Loucy (cell line): ENCODE data around the gene FAM53B.

Source experiments
- H2AFZ ChIP-seq: fragments of 200-600 bp; sonication (generic); 2 replicates; pipeline ENCODE4 v1.6.0; 2016; ENCODE audit warnings: antibody characterized with exemption, mild to moderate bottlenecking, low read length, moderate library complexity
- H3F3A ChIP-seq: fragments of 200-600 bp; 2 replicates; pipeline ENCODE4 v1.6.0; 2016; ENCODE audit warnings: antibody characterized with exemption, low read depth, mild to moderate bottlenecking
- H3K27me3 ChIP-seq: fragments of 200-600 bp; sonication (generic); 2 replicates; pipeline ENCODE4 v1.6.1; 2014; ENCODE audit warnings: low read length, mild to moderate bottlenecking; ENCODE audit not compliant: insufficient read depth, poor library complexity, severe bottlenecking
- H3K36me3 ChIP-seq: fragments of 200-600 bp; sonication (generic); 2 replicates; pipeline ENCODE4 v1.6.1; 2016; ENCODE audit warnings: low read length; ENCODE audit not compliant: insufficient read depth
- H3K4me1 ChIP-seq: fragments of 200-600 bp; sonication (generic); 2 replicates; pipeline ENCODE4 v1.5.1; 2014; ENCODE audit warnings: low read length, mild to moderate bottlenecking; ENCODE audit not compliant: insufficient read depth, poor library complexity, severe bottlenecking
- H3K4me2 ChIP-seq: fragments of 200-600 bp; sonication (generic); 2 replicates; pipeline ENCODE4 v1.6.0; 2014; ENCODE audit warnings: antibody characterized with exemption, low read length, low read depth, mild to moderate bottlenecking; ENCODE audit not compliant: poor library complexity, severe bottlenecking
- H3K4me3 ChIP-seq: fragments of 200-600 bp; sonication (generic); 2 replicates; pipeline ENCODE4 v1.5.1; 2014; ENCODE audit warnings: low read length, mild to moderate bottlenecking, mixed read lengths; ENCODE audit not compliant: poor library complexity, severe bottlenecking
- H3K79me2 ChIP-seq: fragments of 200-600 bp; sonication (generic); 2 replicates; pipeline ENCODE4 v1.6.1; 2014; ENCODE audit warnings: low read length; ENCODE audit not compliant: insufficient read depth
- H3K9ac ChIP-seq: fragments of 200-600 bp; sonication (generic); 2 replicates; pipeline ENCODE4 v1.6.0; 2014; ENCODE audit warnings: mild to moderate bottlenecking, low read depth, low read length, moderate library complexity; ENCODE audit not compliant: poor library complexity, severe bottlenecking
- H3K9me2 ChIP-seq: fragments of 200-600 bp; sonication (generic); replicated peaks from 2 replicates; pipeline ENCODE4 v1.6.1; 2016; ENCODE audit warnings: low read depth, low read length, mixed read lengths
- H3K9me3 ChIP-seq: fragments of 200-600 bp; sonication (generic); 2 replicates; pipeline ENCODE4 v1.6.1; 2014; ENCODE audit warnings: mild to moderate bottlenecking, antibody characterized with exemption, low read length, low read depth; ENCODE audit not compliant: insufficient read depth
- H4K20me1 ChIP-seq: fragments of 200-600 bp; sonication (generic); 2 replicates; pipeline ENCODE4 v1.6.0; 2014; ENCODE audit warnings: antibody characterized with exemption, low read length, mild to moderate bottlenecking; ENCODE audit not compliant: insufficient read depth, poor library complexity, severe bottlenecking
- EZH2phosphoT487 ChIP-seq: fragments of 200-600 bp; IDR thresholded peaks from 2 replicates; pipeline ENCODE4 v1.6.1; 2018; ENCODE audit warnings: antibody characterized with exemption, mild to moderate bottlenecking, moderate library complexity, borderline replicate concordance
- TF ChIP-seq, protein P1 (sequence below): fragments of 200-600 bp; sonication (generic); conservative IDR thresholded peaks from 2 replicates; pipeline ENCODE4 v1.5.1; 2014; ENCODE audit warnings: mild to moderate bottlenecking, antibody characterized with exemption, low read length

The FAM53B gene

DNA sequence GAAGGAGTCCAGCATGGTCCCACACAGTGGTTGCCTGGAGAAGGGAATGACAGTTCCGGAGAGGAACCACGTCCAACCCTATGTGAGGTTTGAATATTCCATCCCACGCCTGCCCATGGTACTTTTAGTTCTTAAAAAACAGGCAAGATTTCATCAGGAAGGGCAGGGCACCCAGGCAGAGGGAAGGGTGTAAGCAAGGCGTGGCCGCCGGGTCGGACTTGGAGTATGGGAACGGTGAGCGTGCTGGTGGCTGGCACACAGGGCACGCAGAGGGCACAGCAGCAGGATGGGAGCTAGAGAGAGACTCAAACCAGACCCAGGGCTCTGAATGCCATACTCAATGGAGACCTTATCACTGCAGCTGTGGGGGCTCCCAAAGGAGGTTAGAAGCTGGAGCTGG lies 34.3 kb downstream of the FAM53B start:
- TF ChIP-seq EZH2phosphoT487: no peak
- Histone ChIP-seq H3F3A (no peaks in the 10 kb centered on the region), H3K27me3 (no peaks in the 10 kb centered on the region), H3K36me3 (peaks cover 17% of the 10 kb centered on the region; the same call in 1 of the 2 replicates), H2AFZ (no peak overlapping the region), H3K9me2 (no peaks in the 10 kb centered on the region), H3K4me3 (no peak overlapping the region), H3K79me2 (peaks cover 76% of the 10 kb centered on the region), H4K20me1 (peaks cover 39% of the 10 kb centered on the region), H3K9me3 (no peaks in the 10 kb centered on the region), H3K4me1 (peaks cover 6% of the 10 kb centered on the region), H3K9ac (no peak overlapping the region), H3K4me2 (no peak overlapping the region)

DNA sequence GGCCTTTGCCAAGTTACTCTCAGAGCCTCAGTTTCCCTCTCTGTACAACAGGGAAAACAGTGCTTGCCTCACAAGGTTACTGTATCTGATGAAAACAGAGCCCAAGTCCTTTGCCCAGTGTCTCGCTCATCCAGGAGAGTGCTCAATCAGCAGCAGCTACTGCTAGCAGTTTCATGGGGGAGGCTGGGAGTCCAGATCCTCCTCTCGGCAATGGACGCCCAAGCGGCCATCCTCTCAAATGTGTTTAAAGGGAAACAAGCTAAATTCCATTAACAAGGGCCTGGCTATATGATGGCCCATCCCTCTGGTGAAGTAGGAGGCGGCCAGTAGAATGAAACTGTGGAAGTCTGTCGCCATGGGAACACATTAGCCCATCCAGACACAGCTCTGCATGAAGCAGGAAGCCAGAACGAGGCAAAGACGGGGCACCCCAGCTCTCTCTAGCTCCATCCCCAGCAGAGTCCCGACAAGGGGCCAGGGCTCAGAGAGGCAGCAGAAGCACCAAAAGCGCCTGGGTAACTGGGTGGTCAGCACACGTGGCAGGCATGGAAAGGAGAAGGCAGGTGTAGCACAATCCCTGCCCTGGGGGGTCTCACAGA lies 35.2 kb downstream of the FAM53B start:
- H3K4me3 ChIP-seq: no peak overlapping the region

DNA sequence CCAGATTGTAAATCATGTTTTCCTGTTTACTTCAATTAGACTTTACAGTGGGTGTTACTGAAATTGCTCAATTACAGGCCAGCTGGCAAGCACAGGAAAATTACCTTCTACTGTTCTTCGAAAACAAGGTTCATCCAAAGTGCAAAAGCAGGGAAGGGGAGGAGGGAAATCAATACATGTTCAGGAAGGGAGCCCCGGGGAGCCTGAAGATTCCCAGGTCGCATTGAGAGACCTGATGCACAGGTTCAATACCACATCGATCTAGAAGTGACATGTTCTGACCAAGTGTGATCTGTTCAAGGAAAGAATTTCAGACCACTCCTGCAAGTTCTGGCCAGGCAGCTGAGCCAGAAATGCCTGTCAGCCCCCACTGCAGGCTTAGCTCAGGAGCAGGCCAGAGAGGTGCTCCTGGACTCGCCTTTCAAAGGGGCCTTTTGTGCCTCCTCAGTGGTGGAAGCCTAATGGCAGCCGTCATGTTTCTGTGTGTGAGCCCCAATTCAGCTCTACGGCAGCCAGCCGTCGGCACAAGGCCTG lies 35.9 kb downstream of the FAM53B start:
- no peak overlapping the region for H2AFZ ChIP-seq
- H3K4me3 ChIP-seq: no peak overlapping the region
- H3F3A ChIP-seq: no peaks in the 10 kb centered on the region
- H3K36me3 ChIP-seq: peaks cover 32% of the 10 kb centered on the region; the same call in 1 of the 2 replicates
- peaks cover 12% of the 10 kb centered on the region for H3K4me1 ChIP-seq
- H3K79me2 ChIP-seq: peaks cover 72% of the 10 kb centered on the region
- peaks cover 30% of the 10 kb centered on the region for H4K20me1 ChIP-seq
- TF ChIP-seq, protein P1, sequence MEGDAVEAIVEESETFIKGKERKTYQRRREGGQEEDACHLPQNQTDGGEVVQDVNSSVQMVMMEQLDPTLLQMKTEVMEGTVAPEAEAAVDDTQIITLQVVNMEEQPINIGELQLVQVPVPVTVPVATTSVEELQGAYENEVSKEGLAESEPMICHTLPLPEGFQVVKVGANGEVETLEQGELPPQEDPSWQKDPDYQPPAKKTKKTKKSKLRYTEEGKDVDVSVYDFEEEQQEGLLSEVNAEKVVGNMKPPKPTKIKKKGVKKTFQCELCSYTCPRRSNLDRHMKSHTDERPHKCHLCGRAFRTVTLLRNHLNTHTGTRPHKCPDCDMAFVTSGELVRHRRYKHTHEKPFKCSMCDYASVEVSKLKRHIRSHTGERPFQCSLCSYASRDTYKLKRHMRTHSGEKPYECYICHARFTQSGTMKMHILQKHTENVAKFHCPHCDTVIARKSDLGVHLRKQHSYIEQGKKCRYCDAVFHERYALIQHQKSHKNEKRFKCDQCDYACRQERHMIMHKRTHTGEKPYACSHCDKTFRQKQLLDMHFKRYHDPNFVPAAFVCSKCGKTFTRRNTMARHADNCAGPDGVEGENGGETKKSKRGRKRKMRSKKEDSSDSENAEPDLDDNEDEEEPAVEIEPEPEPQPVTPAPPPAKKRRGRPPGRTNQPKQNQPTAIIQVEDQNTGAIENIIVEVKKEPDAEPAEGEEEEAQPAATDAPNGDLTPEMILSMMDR: no peak
- no peaks in the 10 kb centered on the region for H3K9me3 ChIP-seq
- no peaks in the 10 kb centered on the region for H3K9me2 ChIP-seq
- no peaks in the 10 kb centered on the region for H3K27me3 ChIP-seq
- H3K4me2 ChIP-seq: no peak overlapping the region
- H3K9ac ChIP-seq: no peak overlapping the region

More for the DNA sequence above, 35.2 kb downstream of the FAM53B start:
- TF ChIP-seq EZH2phosphoT487: no peak
- TF ChIP-seq, protein P1: no peak
- peaks cover 68% of the 10 kb centered on the region for H3K79me2 ChIP-seq
- H3F3A ChIP-seq: no peaks in the 10 kb centered on the region
- H3K4me1 ChIP-seq: peaks cover 6% of the 10 kb centered on the region
- no peak overlapping the region for H2AFZ ChIP-seq
- no peak overlapping the region for H3K4me2 ChIP-seq
- no peak overlapping the region for H3K9ac ChIP-seq
- no peaks in the 10 kb centered on the region for H3K9me2 ChIP-seq
- H3K9me3 ChIP-seq: no peaks in the 10 kb centered on the region
- H3K36me3 ChIP-seq: peaks cover 25% of the 10 kb centered on the region; the same call in 1 of the 2 replicates
- H4K20me1 ChIP-seq: peaks cover 35% of the 10 kb centered on the region
- no peaks in the 10 kb centered on the region for H3K27me3 ChIP-seq

DNA sequence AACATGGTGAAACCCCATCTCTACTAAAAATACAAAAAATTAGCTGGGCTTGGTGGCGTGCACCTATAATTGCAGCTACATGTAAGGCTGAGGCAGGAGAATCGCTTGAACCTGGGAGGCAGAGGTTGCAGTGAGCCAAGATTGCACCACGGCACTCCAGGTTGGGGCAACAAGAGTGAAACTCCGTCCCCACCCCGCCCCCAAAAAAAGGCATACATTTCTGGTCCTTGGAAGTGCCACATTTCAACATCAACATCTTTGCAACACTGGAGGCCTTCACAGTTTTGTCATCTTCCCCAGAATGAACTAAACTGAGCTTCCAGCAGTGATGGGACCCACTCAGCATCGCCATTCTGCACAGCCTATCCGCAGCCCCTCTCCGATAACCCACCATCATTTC lies 36.6 kb downstream of the FAM53B start:
- H2AFZ ChIP-seq: no peak overlapping the region
- no peak for TF ChIP-seq EZH2phosphoT487
- TF ChIP-seq, protein P1: no peak
- H3K27me3 ChIP-seq: no peaks in the 10 kb centered on the region
- H3F3A ChIP-seq: no peaks in the 10 kb centered on the region
- H3K4me2 ChIP-seq: no peak overlapping the region
- no peaks in the 10 kb centered on the region for H3K9me3 ChIP-seq
- no peak overlapping the region for H3K4me3 ChIP-seq
- H3K36me3 ChIP-seq: peaks cover 33% of the 10 kb centered on the region; the same call in 1 of the 2 replicates
- H3K79me2 ChIP-seq: peaks cover 64% of the 10 kb centered on the region
- peaks cover 15% of the 10 kb centered on the region for H3K4me1 ChIP-seq
- no peaks in the 10 kb centered on the region for H3K9me2 ChIP-seq
- H3K9ac ChIP-seq: no peak overlapping the region
- peaks cover 24% of the 10 kb centered on the region for H4K20me1 ChIP-seq
